Stomach (tissue), 9 donors: ENCODE measurements around the gene MTM1. TPM values are rescaled to one million over a fixed set of nuclear protein-coding genes. Genes with fewer than 3 reads are reported as not detected.

Experiments
- DNase-seq, 2 donors: peaks; one replicate each; pipeline versions ENCODE4 v3.0.0 to v3.0.0-alpha.2; 2013 to 2019
- H3K27ac ChIP-seq, 5 donors: fragments of 200-600 bp in 4 of 5; sonication (generic) in 4 of 5; one replicate each; pipeline ENCODE4 v1.5.1; 2013 to 2019; ENCODE audit warnings: mild to moderate bottlenecking in 1 of 5, moderate library complexity in 1 of 5
- H3K27me3 ChIP-seq, 3 donors: fragments of 200-600 bp; sonication (generic); one replicate each; pipeline ENCODE4 v1.5.1; 2017 to 2019; ENCODE audit warnings: mixed run types in 1 of 3
- H3K36me3 ChIP-seq, 4 donors: fragments of 200-600 bp; sonication (generic); 1 replicate in 3 of 4; 2 replicates in 1 of 4; pipeline ENCODE4 v1.5.1; 2016 to 2019
- H3K4me1 ChIP-seq, 4 donors: fragments of 200-600 bp; sonication (generic); one replicate each; pipeline ENCODE4 v1.5.1; 2016 to 2019
- H3K4me3 ChIP-seq, 4 donors: fragments of 200-600 bp; sonication (generic) in 3 of 4; one replicate each; pipeline ENCODE4 v1.5.1; 2016 to 2019; ENCODE audit warnings: mild to moderate bottlenecking in 1 of 4
- H3K9me3 ChIP-seq, 4 donors: fragments of 200-600 bp; sonication (generic); one replicate each; pipeline ENCODE4 v1.5.1; 2016 to 2019
- CTCF ChIP-seq, 7 experiments: fragments of 450-650 bp in 4 of 7; fragments of 200-600 bp in 3 of 7; sonication (generic) in 3 of 7; IDR thresholded peaks; one replicate each; pipeline ENCODE4 v1.5.1; 2016 to 2019; ENCODE audit warnings: antibody characterized with exemption in 7 of 7, control low read depth in 2 of 7, mild to moderate bottlenecking in 1 of 7
- EP300 ChIP-seq: sonication (generic); formaldehyde crosslinking; IDR thresholded peaks from one replicate; pipeline ENCODE4 v1.6.1; 2017; ENCODE audit warnings: antibody characterized with exemption
- POLR2A ChIP-seq, 4 donors: fragments of 450-650 bp; IDR thresholded peaks; one replicate each; pipeline ENCODE4 v1.6.1; 2016; ENCODE audit warnings: antibody characterized with exemption in 4 of 4, control low read depth in 2 of 4, mild to moderate bottlenecking in 1 of 4, moderate library complexity in 1 of 4
- POLR2AphosphoS5 ChIP-seq, 3 donors: sonication (generic); formaldehyde crosslinking; IDR thresholded peaks; one replicate each; pipeline ENCODE4 v1.6.1; 2016; ENCODE audit warnings: antibody characterized with exemption in 3 of 3
- WGBS, 5 donors: extraction: QIAGEN DNeasy Blood & Tissue Kit in 3 of 5; methylation state at CpG; one replicate each; pipeline versions ENCODE4 v1.1.5 to v1.1.7; 2013 to 2018; 5-methylcytosine and 5-hydroxymethylcytosine counted together
- intact Hi-C: fragments of 100-400 bp; cut with DNase I; formaldehyde crosslinking; loops from one replicate; pipeline ENCODE4 v1.15.1; 2023; ENCODE audit warnings: low total_unique reads
- polyA plus RNA-seq, 3 donors: library from polyadenylated mRNA; stranded (reverse); fragments of 200-250 nt; gene quantifications; one replicate each; pipeline ENCODE4 v1.2.3, GENCODE V29; 2013
- total RNA-seq, 5 donors: library from RNA; depleted of rRNA; stranded (reverse); fragments of >200 nt; gene quantifications; one replicate each; pipeline versions ENCODE4 v1.1.0 to v1.2.3, GENCODE V29; 2014 to 2016
- donor health status: healthy with polysubstance abuse.
- donor health status: Bipolar disorder and iron deficiency.
- donor health status: healthy.

The MTM1 gene
- total and polyA plus RNA-seq, 8 donors: 3.5 to 28.0 (median 6.7) TPM

GRCh38 chrX:150649096-150649870, 80.9 kb downstream of the MTM1 start:
- intact Hi-C loops: no loop called here
- WGBS, 5 donors: 55 to 77% (median 73%) methylated on average over 7 to 8 of the region's 8 CpGs
- DNase-seq: peak in 1 of 2 donors; percentile 62
- TF ChIP-seq POLR2A (IDR thresholded peaks at IDR 0.05): no peak
- TF ChIP-seq CTCF (IDR thresholded peaks at IDR 0.05): no peak
- TF ChIP-seq EP300: no peak
- no peak for TF ChIP-seq POLR2AphosphoS5 (IDR thresholded peaks at IDR 0.05)
- no peaks in the 10 kb centered on the region for H3K9me3 ChIP-seq
- H3K4me3 ChIP-seq: no peak overlapping the region
- peaks cover 0 to 33% (median 15%) of the 10 kb centered on the region in 4 donors for H3K36me3 ChIP-seq
- no peaks in the 10 kb centered on the region for H3K27me3 ChIP-seq
- H3K27ac ChIP-seq: no peak overlapping the region
- peaks cover 0 to 5% (median 0%) of the 10 kb centered on the region in 4 donors for H3K4me1 ChIP-seq

- Histone ChIP-seq H3K9me3 (no peaks in the 10 kb centered on the region), H3K4me3 (no peak overlapping the region), H3K27me3 (no peaks in the 10 kb centered on the region), H3K4me1 (peaks cover 0 to 5% (median 0%) of the 10 kb centered on the region in 4 donors), H3K27ac (no peak overlapping the region), H3K36me3 (peaks cover 0 to 13% (median 3%) of the 10 kb centered on the region in 4 donors)
- no peak for DNase-seq
- TF ChIP-seq POLR2AphosphoS5 (IDR thresholded peaks at IDR 0.05) (no peak), CTCF (IDR thresholded peaks at IDR 0.05) (no peak), EP300 (no peak), POLR2A (IDR thresholded peaks at IDR 0.05) (no peak)
- 79 to 100% (median 94%) methylated on average over 2 of the region's 2 CpGs for WGBS, 5 donors
- intact Hi-C loops: no loop called here
Measured at GRCh38 chrX:150651906-150652305, 83.5 kb downstream of the MTM1 start.

GRCh38 chrX:150655788-150656187, 87.4 kb downstream of the MTM1 start:
- no peak for TF ChIP-seq POLR2AphosphoS5 (IDR thresholded peaks at IDR 0.05)
- TF ChIP-seq EP300: no peak
- no peak for TF ChIP-seq CTCF (IDR thresholded peaks at IDR 0.05)
- TF ChIP-seq POLR2A (IDR thresholded peaks at IDR 0.05): no peak
- Histone ChIP-seq H3K4me1 (no peaks in the 10 kb centered on the region), H3K9me3 (no peaks in the 10 kb centered on the region), H3K27ac (no peak overlapping the region), H3K4me3 (no peak overlapping the region), H3K36me3 (peaks cover 0 to 29% (median 23%) of the 10 kb centered on the region in 4 donors), H3K27me3 (no peaks in the 10 kb centered on the region)
- intact Hi-C loops: no loop called here
- DNase-seq: no peak
- WGBS, 5 donors: 29 to 74% (median 60%) methylated on average over 2 of the region's 2 CpGs

GRCh38 chrX:150663073-150663472, 94.7 kb downstream of the MTM1 start:
- no peaks in the 10 kb centered on the region for H3K9me3 ChIP-seq
- TF ChIP-seq CTCF (IDR thresholded peaks at IDR 0.05) (no peak), POLR2A (IDR thresholded peaks at IDR 0.05) (no peak), POLR2AphosphoS5 (IDR thresholded peaks at IDR 0.05) (no peak), EP300 (no peak)
- peaks cover 0 to 40% (median 36%) of the 10 kb centered on the region in 4 donors for H3K36me3 ChIP-seq
- intact Hi-C loops: no loop called here
- no peaks in the 10 kb centered on the region for H3K27me3 ChIP-seq
- no peak overlapping the region for H3K4me3 ChIP-seq
- peak in 1 of 2 donors; percentile 10 for DNase-seq
- 42 to 77% (median 67%) methylated on average over 2 of the region's 2 CpGs for WGBS, 5 donors
- H3K4me1 ChIP-seq: peaks cover 0 to 10% (median 0%) of the 10 kb centered on the region in 4 donors
- H3K27ac ChIP-seq: no peak overlapping the region
